H9 (cell line): ENCODE measurements around the gene MICAL3. TPM values are rescaled to one million over a fixed set of nuclear protein-coding genes. Genes with fewer than 3 reads are reported as not detected.

Experiments
- DNase-seq: peaks from one replicate; pipeline ENCODE4 v3.0.0-alpha.2; 2017
- H2AFZ ChIP-seq: one replicate; pipeline ENCODE4 v1.6.1; 2013; ENCODE audit warnings: mild to moderate bottlenecking, low read length, control low read depth, moderate library complexity
- H2AK5ac ChIP-seq: 2 replicates; pipeline ENCODE4 v1.6.1; 2013; ENCODE audit warnings: low read length, control low read depth, mixed read lengths; ENCODE audit not compliant: insufficient read length
- H2BK120ac ChIP-seq: one replicate; pipeline ENCODE4 v1.6.1; 2013; ENCODE audit warnings: low read depth, mild to moderate bottlenecking, low read length, control low read depth, inconsistent platforms; ENCODE audit not compliant: poor library complexity, severe bottlenecking
- H2BK12ac ChIP-seq: 2 replicates; pipeline ENCODE4 v1.6.1; 2013; ENCODE audit warnings: low read length, control low read depth, mixed read lengths, low read depth; ENCODE audit not compliant: insufficient read length
- H2BK15ac ChIP-seq: 2 replicates; pipeline ENCODE4 v1.6.1; 2013; ENCODE audit warnings: low read depth, low read length, control low read depth
- H2BK20ac ChIP-seq: one replicate; pipeline ENCODE4 v1.6.1; 2013; ENCODE audit warnings: low read depth, mild to moderate bottlenecking, low read length, control low read depth, inconsistent platforms; ENCODE audit not compliant: poor library complexity, severe bottlenecking
- H2BK5ac ChIP-seq: 2 replicates; pipeline ENCODE4 v1.6.1; 2013; ENCODE audit warnings: low read length, control low read depth, mixed read lengths; ENCODE audit not compliant: insufficient read length
- H3K14ac ChIP-seq: 2 replicates; pipeline ENCODE4 v1.6.1; 2013; ENCODE audit warnings: low read length, control low read depth; ENCODE audit not compliant: insufficient read depth
- H3K18ac ChIP-seq: 2 replicates; pipeline ENCODE4 v1.6.1; 2013; ENCODE audit warnings: low read depth, mild to moderate bottlenecking, mixed read lengths, low read length, control low read depth; ENCODE audit not compliant: insufficient read length
- H3K23ac ChIP-seq: 2 replicates; pipeline ENCODE4 v1.6.1; 2013; ENCODE audit warnings: low read length, control low read depth, mixed read lengths, low read depth; ENCODE audit not compliant: insufficient read length
- H3K23me2 ChIP-seq: 2 replicates; pipeline ENCODE4 v1.6.1; 2013; ENCODE audit warnings: low read depth, mild to moderate bottlenecking, mixed read lengths, low read length, control low read depth; ENCODE audit not compliant: insufficient read length, poor library complexity, severe bottlenecking
- H3K27ac ChIP-seq: 2 replicates; pipeline ENCODE4 v1.5.1; 2013; ENCODE audit warnings: low read length, control low read depth, mixed read lengths, low read depth; ENCODE audit not compliant: insufficient read length
- H3K27me3 ChIP-seq: 2 replicates; pipeline ENCODE4 v1.6.1; 2013; ENCODE audit warnings: low read length, control low read depth, inconsistent platforms; ENCODE audit not compliant: insufficient read depth
- H3K4ac ChIP-seq: 2 replicates; pipeline ENCODE4 v1.6.1; 2013; ENCODE audit warnings: low read depth, mild to moderate bottlenecking, control low read depth, inconsistent platforms, low read length, moderate library complexity
- H3K4me1 ChIP-seq: 2 replicates; pipeline ENCODE4 v1.6.1; 2013; ENCODE audit warnings: low read length, control low read depth, inconsistent platforms; ENCODE audit not compliant: insufficient read depth
- H3K4me2 ChIP-seq: 2 replicates; pipeline ENCODE4 v1.6.1; 2013; ENCODE audit warnings: low read length, control low read depth, mixed read lengths; ENCODE audit not compliant: insufficient read length, insufficient read depth
- H3K56ac ChIP-seq: 2 replicates; pipeline ENCODE4 v1.6.1; 2013; ENCODE audit warnings: low read depth, mild to moderate bottlenecking, mixed read lengths, low read length, control low read depth; ENCODE audit not compliant: insufficient read length
- H3K79me1 ChIP-seq: 2 replicates; pipeline ENCODE4 v1.6.1; 2013; ENCODE audit warnings: low read depth, mild to moderate bottlenecking, moderate library complexity, low read length, control low read depth, inconsistent platforms; ENCODE audit not compliant: insufficient read depth, poor library complexity, severe bottlenecking
- H3K79me2 ChIP-seq: 2 replicates; pipeline ENCODE4 v1.6.1; 2013; ENCODE audit warnings: low read length, control low read depth, inconsistent platforms; ENCODE audit not compliant: insufficient read depth
- H3K9ac ChIP-seq: 2 replicates; pipeline ENCODE4 v1.6.1; 2013; ENCODE audit warnings: low read length, control low read depth, mixed read lengths; ENCODE audit not compliant: insufficient read length; ENCODE audit errors: extremely low read depth
- H3K9me3 ChIP-seq: one replicate; pipeline ENCODE4 v1.6.1; 2013; ENCODE audit warnings: low read depth, low read length, inconsistent platforms; ENCODE audit not compliant: control insufficient read depth
- H3T11ph ChIP-seq: one replicate; pipeline ENCODE4 v1.6.1; 2013; ENCODE audit warnings: mild to moderate bottlenecking, low read length, control low read depth, inconsistent platforms
- H4K20me1 ChIP-seq: one replicate; pipeline ENCODE4 v1.6.1; 2013; ENCODE audit not compliant: control insufficient read depth, insufficient read length, insufficient read depth
- H4K5ac ChIP-seq: 2 replicates; pipeline ENCODE4 v1.6.1; 2013; ENCODE audit warnings: low read depth, mild to moderate bottlenecking, mixed read lengths, low read length, control low read depth; ENCODE audit not compliant: insufficient read length
- H4K8ac ChIP-seq: replicated peaks from 2 replicates; pipeline ENCODE4 v1.6.1; 2013; ENCODE audit warnings: low read length, control low read depth, mixed read lengths, low read depth; ENCODE audit not compliant: insufficient read length
- H4K91ac ChIP-seq: 2 replicates; pipeline ENCODE4 v1.6.1; 2013; ENCODE audit warnings: low read depth, mild to moderate bottlenecking, moderate library complexity, mixed read lengths, low read length, control low read depth; ENCODE audit not compliant: insufficient read length
- H3K27ac Mint-ChIP-seq, 3 experiments: 2 replicates in 2 of 3; 3 replicates in 1 of 3; pipeline ENCODE4 v1.8.0; 2020 to 2021; ENCODE audit warnings: mixed read lengths in 3 of 3, mild to moderate bottlenecking in 1 of 3, moderate library complexity in 1 of 3
- H3K27me3 Mint-ChIP-seq: 2 replicates; pipeline ENCODE4 v1.8.0; 2021; ENCODE audit warnings: low read depth, mild to moderate bottlenecking, moderate library complexity, mixed read lengths
- H3K36me3 Mint-ChIP-seq, 3 experiments: 2 replicates in 2 of 3; 3 replicates in 1 of 3; pipeline ENCODE4 v1.8.0; 2020 to 2021; ENCODE audit warnings: low read depth in 3 of 3, mixed read lengths in 3 of 3; ENCODE audit not compliant: insufficient read depth in 1 of 3
- H3K4me1 Mint-ChIP-seq, 2 experiments: 2 replicates each; pipeline ENCODE4 v1.8.0; 2020; ENCODE audit warnings: mixed read lengths in 2 of 2
- H3K4me3 Mint-ChIP-seq, 2 experiments: 2 replicates in 1 of 2; 3 replicates in 1 of 2; pipeline ENCODE4 v1.8.0; 2020 to 2021; ENCODE audit warnings: mild to moderate bottlenecking in 2 of 2, mixed read lengths in 2 of 2, moderate library complexity in 1 of 2
- H3K9me3 Mint-ChIP-seq, 2 experiments: 2 replicates in 1 of 2; 3 replicates in 1 of 2; pipeline ENCODE4 v1.8.0; 2020; ENCODE audit warnings: mild to moderate bottlenecking in 2 of 2, mixed read lengths in 2 of 2, moderate library complexity in 1 of 2
- CTCF ChIP-seq: fragments of 200-600 bp; sonication (generic); conservative IDR thresholded peaks from 3 replicates; pipeline ENCODE4 v1.8.0; 2021; ENCODE audit warnings: antibody characterized with exemption, mild to moderate bottlenecking
- WGBS: extraction: QIAGEN DNeasy Blood & Tissue Kit; methylation state at CpG from one replicate; pipeline ENCODE4 v1.1.7; 2013; ENCODE audit warnings: missing lambda C conversion rate, low lambda C conversion rate, mixed read lengths; ENCODE audit not compliant: insufficient read length; ENCODE audit errors: extremely low coverage; 5-methylcytosine and 5-hydroxymethylcytosine counted together
- total RNA-seq: library from RNA; stranded (reverse); gene quantifications from 2 replicates; pipeline ENCODE4 v1.2.1, GENCODE V29; 2021

Gene MICAL3
- total RNA-seq, 1 experiment from 2014 or later, result 50.2 TPM

- Histone ChIP-seq H3K18ac (no peak overlapping the region), H3K79me1 (no peaks in the 10 kb centered on the region), H3T11ph (no peak overlapping the region), H2BK15ac (no peak overlapping the region), H3K4ac (no peak overlapping the region), H3K56ac (no peak overlapping the region), H2AFZ (no peak overlapping the region), H4K20me1 (no peaks in the 10 kb centered on the region), H2AK5ac (no peak overlapping the region), H3K9me3 (no peaks in the 10 kb centered on the region), H3K79me2 (no peaks in the 10 kb centered on the region), H3K9ac (no peak overlapping the region), H3K27me3 (peaks cover 4% of the 10 kb centered on the region; the same call in 1 of the 2 replicates), H4K5ac (no peak overlapping the region), H4K8ac (no peak overlapping the region), H3K27ac (no peak overlapping the region), H3K14ac (no peak overlapping the region; the same call in 1 of the 2 replicates), H3K4me1 (no peaks in the 10 kb centered on the region), H3K4me2 (no peak overlapping the region), H3K23ac (no peak overlapping the region), H2BK5ac (no peak overlapping the region), H3K23me2 (no peaks in the 10 kb centered on the region), H2BK20ac (no peak overlapping the region), H2BK120ac (no peak overlapping the region), H2BK12ac (no peak overlapping the region), H4K91ac (no peak overlapping the region)
- no peak for DNase-seq
- Mint-ChIP-seq H3K4me3 (no peak overlapping the region), H3K36me3 (peaks cover 20 to 78% (median 43%) of the 10 kb centered on the region in 3 experiments; a peak in 6 of 7 replicates), H3K9me3 (no peaks in the 10 kb centered on the region), H3K27ac (no peak overlapping the region), H3K27me3 (peaks cover 45% of the 10 kb centered on the region), H3K4me1 (no peaks in the 10 kb centered on the region)
- no peak for TF ChIP-seq CTCF
- no CpG with 5 or more reads among the region's 8 CpGs for WGBS
Measured at GRCh38 chr22:17870407-17870806, 154.0 kb downstream of the MICAL3 start.
